ENCODE measurements around the gene FAH. TPM values are rescaled to one million over a fixed set of nuclear protein-coding genes. Genes with fewer than 3 reads are reported as not detected.

Gene FAH
- polyA plus RNA-seq, 3 donors: 16.5 to 25.4 (median 24.0) TPM

- H3K36me3 Mint-ChIP-seq: peaks cover 6 to 13% of the 10 kb centered on the region in 2 donors
- peak overlapping the region in 1 of 2 donors; percentile 87 for H3K4me3 Mint-ChIP-seq
- H3K9me3 ChIP-seq (replicated peaks in 1 of 2; ENCODE audit: control insufficient read depth in 1 of 2, insufficient read depth in 1 of 2, low read length in 2 of 2): no peaks in the 10 kb centered on the region
- H3K79me2 ChIP-seq (ENCODE audit: insufficient read depth, low read length): peaks cover 22% of the 10 kb centered on the region
- H2AFZ ChIP-seq (ENCODE audit: insufficient read depth, low read depth, low read length, poor library complexity, severe bottlenecking): peak overlapping the region; percentile 89
- H3K4me3 ChIP-seq (replicated peaks in 1 of 3; ENCODE audit: low read depth in 2 of 3, low read length in 3 of 3): peak overlapping the region in 1 of 3 experiments; percentile 82
- H3K9me3 Mint-ChIP-seq: no peaks in the 10 kb centered on the region
- peak overlapping the region; percentile 89 for H3K4me2 ChIP-seq (replicated peaks; ENCODE audit: extremely low read depth, low read length, poor library complexity, severe bottlenecking)
- no peaks in the 10 kb centered on the region for H3K27me3 Mint-ChIP-seq (ENCODE audit: low read depth in 3 of 3)
- peaks cover 42 to 46% of the 10 kb centered on the region in 2 donors for H3K4me1 ChIP-seq (ENCODE audit: control insufficient read depth in 1 of 2, insufficient read depth in 2 of 2, low read length in 2 of 2)
- no peak for TF ChIP-seq CTCF (IDR thresholded peaks at IDR 0.05)
- no peak overlapping the region for H3K9ac ChIP-seq (ENCODE audit: insufficient read depth, low read length, poor library complexity, severe bottlenecking)
- H3K27ac Mint-ChIP-seq: peak overlapping the region in 2 of 7 donors; percentile 46 to 92
- H4K20me1 ChIP-seq (ENCODE audit: insufficient read depth, low read length): no peaks in the 10 kb centered on the region
- intact Hi-C loops (cut with micrococcal nuclease): loop anchor here in 1 of 2 donors (5.0 to 10.0 kb wide), 2 partner anchors 97 to 1279 kb away; partner anchors contain the start of genes MORF4L1 and ZFAND6
- peaks cover 49% of the 10 kb centered on the region for H3K4me1 Mint-ChIP-seq
- H3K27me3 ChIP-seq (ENCODE audit: control insufficient read depth in 2 of 2, insufficient read depth in 2 of 2, low read length in 2 of 2): no peaks in the 10 kb centered on the region
- H3K27ac ChIP-seq (ENCODE audit: low read depth in 1 of 2, low read length in 2 of 2): peak overlapping the region in 1 of 2 donors; percentile 89
- WGBS (ENCODE audit: insufficient coverage): 24% methylated on average over 3 of the region's 4 CpGs
- peak in 1 of 3 donors; percentile 25 for DNase-seq
- H3K36me3 ChIP-seq (replicated peaks in 1 of 2; ENCODE audit: control insufficient read depth in 1 of 2, insufficient read depth in 2 of 2, low read length in 2 of 2): peaks cover 0 to 9% of the 10 kb centered on the region in 2 donors
These were observed 1.1 kb downstream of the FAH start for GRCh38 chr15:80153900-80154299.

GRCh38 chr15:80154336-80154735, 1.5 kb downstream of the FAH start:
- H3K36me3 ChIP-seq (replicated peaks in 1 of 2; ENCODE audit: control insufficient read depth in 1 of 2, insufficient read depth in 2 of 2, low read length in 2 of 2): peaks cover 0 to 9% of the 10 kb centered on the region in 2 donors
- no peaks in the 10 kb centered on the region for H3K27me3 ChIP-seq (ENCODE audit: control insufficient read depth in 2 of 2, insufficient read depth in 2 of 2, low read length in 2 of 2)
- no peaks in the 10 kb centered on the region for H4K20me1 ChIP-seq (ENCODE audit: insufficient read depth, low read length)
- no peak for DNase-seq
- H3K27ac ChIP-seq (ENCODE audit: low read depth in 1 of 2, low read length in 2 of 2): no peak overlapping the region
- WGBS (ENCODE audit: insufficient coverage): 80% methylated on average over 2 of the region's 6 CpGs
- peaks cover 22% of the 10 kb centered on the region for H3K79me2 ChIP-seq (ENCODE audit: insufficient read depth, low read length)
- intact Hi-C loops (cut with micrococcal nuclease): loop anchor here in 1 of 2 donors (5.0 to 10.0 kb wide), 2 partner anchors 97 to 1280 kb away; partner anchors contain the start of genes MORF4L1 and ZFAND6
- no peak overlapping the region for H3K4me3 Mint-ChIP-seq
- TF ChIP-seq CTCF (IDR thresholded peaks at IDR 0.05): no peak
- H3K9me3 ChIP-seq (replicated peaks in 1 of 2; ENCODE audit: control insufficient read depth in 1 of 2, insufficient read depth in 1 of 2, low read length in 2 of 2): no peaks in the 10 kb centered on the region
- H3K27ac Mint-ChIP-seq: no peak overlapping the region
- peak overlapping the region; percentile 26 for H3K4me2 ChIP-seq (replicated peaks; ENCODE audit: extremely low read depth, low read length, poor library complexity, severe bottlenecking)
- no peaks in the 10 kb centered on the region for H3K27me3 Mint-ChIP-seq (ENCODE audit: low read depth in 3 of 3)
- peaks cover 8 to 15% of the 10 kb centered on the region in 2 donors for H3K36me3 Mint-ChIP-seq
- no peak overlapping the region for H2AFZ ChIP-seq (ENCODE audit: insufficient read depth, low read depth, low read length, poor library complexity, severe bottlenecking)
- H3K4me3 ChIP-seq (replicated peaks in 1 of 3; ENCODE audit: low read depth in 2 of 3, low read length in 3 of 3): no peak overlapping the region
- H3K9me3 Mint-ChIP-seq: no peaks in the 10 kb centered on the region
- peaks cover 51% of the 10 kb centered on the region for H3K4me1 Mint-ChIP-seq
- H3K9ac ChIP-seq (ENCODE audit: insufficient read depth, low read length, poor library complexity, severe bottlenecking): no peak overlapping the region
- H3K4me1 ChIP-seq (ENCODE audit: control insufficient read depth in 1 of 2, insufficient read depth in 2 of 2, low read length in 2 of 2): peaks cover 42 to 47% of the 10 kb centered on the region in 2 donors
